Fibroblast of pulmonary artery (primary cell): Measurements from ENCODE around the gene PRKCH.

ENCODE experiments used
- DNase-seq: peaks from one replicate; pipeline ENCODE4 v3.0.0-alpha.2; 2010; ENCODE audit warnings: low read depth
- H3K4me3 ChIP-seq: replicated peaks from 2 replicates; pipeline ENCODE4 v1.5.1; 2011; ENCODE audit warnings: low read depth, mild to moderate bottlenecking, control low read depth, low read length, moderate library complexity
- TF ChIP-seq, protein P1 (sequence below): IDR thresholded peaks from 2 replicates; pipeline ENCODE4 v1.5.1; 2011; ENCODE audit warnings: mild to moderate bottlenecking, control low read depth, low read length, inconsistent platforms; ENCODE audit errors: missing control alignments

Gene PRKCH

DNA sequence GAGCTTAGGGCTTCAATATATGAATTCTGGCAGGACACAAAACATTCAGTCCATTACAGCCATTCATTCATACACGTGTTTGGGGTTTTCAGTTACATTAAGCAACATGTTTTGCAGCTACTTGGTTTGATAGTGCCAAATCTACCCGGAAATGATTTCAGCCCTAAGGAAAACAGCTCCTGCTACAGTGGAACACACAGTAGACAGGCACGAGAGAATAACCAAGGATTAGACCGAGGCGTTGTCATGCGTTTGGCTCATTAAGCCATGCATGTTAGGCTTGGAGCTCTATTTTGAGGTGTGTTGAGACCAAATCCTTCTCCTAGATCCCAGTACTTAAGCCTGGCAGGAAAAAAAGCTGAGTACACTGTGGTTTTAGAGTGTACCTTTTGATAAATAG lies 177.4 kb downstream of the PRKCH start:
- DNase-seq: peak; percentile 94

DNA sequence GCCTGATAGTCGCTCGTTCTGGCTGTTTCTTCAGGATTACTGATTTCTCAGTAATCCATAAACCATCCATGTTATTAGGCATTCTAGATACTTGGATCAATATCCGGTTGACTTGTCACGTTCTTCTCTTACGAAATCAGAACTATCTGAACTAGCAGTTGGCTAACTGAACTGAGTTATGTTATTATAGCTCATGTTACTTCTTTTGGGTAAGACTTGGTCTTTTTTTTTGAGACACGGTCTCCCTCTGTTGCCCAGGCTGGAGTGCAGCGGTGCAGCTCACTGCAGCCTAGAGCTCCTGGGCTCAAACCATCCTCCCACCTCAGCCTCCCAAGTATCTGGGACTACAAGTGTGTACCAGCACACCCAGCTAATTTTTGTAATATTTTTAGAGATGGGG lies 178.6 kb downstream of the PRKCH start:
- TF ChIP-seq, protein P1, sequence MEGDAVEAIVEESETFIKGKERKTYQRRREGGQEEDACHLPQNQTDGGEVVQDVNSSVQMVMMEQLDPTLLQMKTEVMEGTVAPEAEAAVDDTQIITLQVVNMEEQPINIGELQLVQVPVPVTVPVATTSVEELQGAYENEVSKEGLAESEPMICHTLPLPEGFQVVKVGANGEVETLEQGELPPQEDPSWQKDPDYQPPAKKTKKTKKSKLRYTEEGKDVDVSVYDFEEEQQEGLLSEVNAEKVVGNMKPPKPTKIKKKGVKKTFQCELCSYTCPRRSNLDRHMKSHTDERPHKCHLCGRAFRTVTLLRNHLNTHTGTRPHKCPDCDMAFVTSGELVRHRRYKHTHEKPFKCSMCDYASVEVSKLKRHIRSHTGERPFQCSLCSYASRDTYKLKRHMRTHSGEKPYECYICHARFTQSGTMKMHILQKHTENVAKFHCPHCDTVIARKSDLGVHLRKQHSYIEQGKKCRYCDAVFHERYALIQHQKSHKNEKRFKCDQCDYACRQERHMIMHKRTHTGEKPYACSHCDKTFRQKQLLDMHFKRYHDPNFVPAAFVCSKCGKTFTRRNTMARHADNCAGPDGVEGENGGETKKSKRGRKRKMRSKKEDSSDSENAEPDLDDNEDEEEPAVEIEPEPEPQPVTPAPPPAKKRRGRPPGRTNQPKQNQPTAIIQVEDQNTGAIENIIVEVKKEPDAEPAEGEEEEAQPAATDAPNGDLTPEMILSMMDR: no peak
- H3K4me3 ChIP-seq: no peak overlapping the region
- DNase-seq: no peak

More for the DNA sequence above, 177.4 kb downstream of the PRKCH start:
- no peak overlapping the region for H3K4me3 ChIP-seq
- TF ChIP-seq, protein P1: no peak

DNA sequence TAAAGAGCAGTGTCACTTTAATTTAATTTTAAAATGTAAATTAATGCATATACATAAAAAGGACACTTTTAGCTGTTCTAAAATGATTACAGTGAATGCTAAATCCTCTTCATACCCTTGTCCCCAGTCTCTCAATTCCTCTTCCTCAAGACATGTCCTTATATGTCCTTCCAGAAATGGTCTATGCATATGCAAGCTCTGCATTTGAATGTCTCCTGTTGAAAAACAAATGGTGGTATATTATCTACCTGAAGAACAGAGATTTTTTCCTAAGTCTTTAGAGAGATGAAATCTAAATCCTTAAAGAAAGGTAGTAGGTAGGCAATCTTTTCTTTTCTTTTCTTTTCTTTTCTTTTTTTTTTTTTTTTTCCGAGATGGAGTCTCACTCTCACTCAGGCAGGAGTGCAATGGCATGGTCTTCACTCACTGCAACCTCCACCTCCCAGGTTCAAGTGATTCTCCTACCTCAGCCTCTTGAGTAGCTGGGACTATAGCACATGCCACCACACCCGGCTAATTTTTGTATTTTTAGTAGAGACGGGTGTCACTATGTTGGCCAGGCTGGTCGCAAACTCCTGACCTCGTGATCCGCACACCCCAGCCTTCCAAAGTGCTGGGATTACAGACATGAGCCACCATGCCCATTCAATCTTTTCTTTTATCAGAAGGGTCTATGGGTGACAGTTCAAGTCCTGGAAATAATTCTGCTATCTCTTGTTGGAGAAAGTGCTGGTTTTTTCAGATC lies 180.5 kb downstream of the PRKCH start:
- no peak overlapping the region for H3K4me3 ChIP-seq
- TF ChIP-seq, protein P1: no peak
- no peak for DNase-seq

- no peak overlapping the region for H3K4me3 ChIP-seq
- TF ChIP-seq, protein P1: no peak
- DNase-seq: peak; percentile 47
Measured at GRCh38 chr14:61502459-61503093, 181.2 kb downstream of the PRKCH start.

DNA sequence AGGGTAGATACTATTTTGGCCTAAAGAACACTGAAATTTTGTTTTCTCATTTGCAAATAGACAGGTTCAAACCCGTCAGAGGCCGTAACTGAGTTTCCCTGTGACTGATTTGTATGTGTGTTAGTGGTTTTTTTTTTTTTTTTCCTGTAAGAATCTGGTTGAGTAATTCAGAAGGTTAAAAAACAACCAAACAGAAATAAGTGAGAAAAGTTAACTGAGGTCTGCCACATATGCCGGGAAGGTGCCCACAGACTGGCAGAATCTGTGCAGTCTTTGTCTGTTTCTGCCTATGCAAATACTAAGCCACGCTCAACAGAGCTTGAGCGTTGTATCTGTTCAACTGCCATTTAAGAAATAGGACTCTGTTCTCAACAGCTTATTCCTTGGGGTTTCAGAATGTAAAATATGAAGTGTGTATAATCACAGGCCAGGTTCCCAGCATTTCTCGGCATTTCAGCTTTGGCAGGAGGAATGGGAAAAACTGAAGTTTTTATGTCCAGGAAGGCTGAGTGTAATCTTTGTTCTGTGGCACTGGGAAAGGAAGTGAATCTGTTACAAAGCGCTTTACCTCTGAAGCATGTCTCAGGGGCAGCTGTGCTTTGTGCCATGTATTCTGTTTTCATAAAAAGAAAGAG lies 181.9 kb downstream of the PRKCH start:
- H3K4me3 ChIP-seq: no peak overlapping the region
- TF ChIP-seq, protein P1: no peak
- DNase-seq: peak; percentile 71

GRCh38 chr14:61504901-61505300 lies 183.5 kb downstream of the PRKCH start:
- H3K4me3 ChIP-seq: no peak overlapping the region
- no peak for DNase-seq

More at GRCh38 chr14:61504901-61505300, 183.5 kb downstream of the PRKCH start:
- TF ChIP-seq, protein P1: no peak
